DND-41 (cell line): Measurements from ENCODE around the gene ST6GALNAC5.

ENCODE experiments used
- ATAC-seq: fragments of 200-7000 bp; cut with Tn5 transposase; 3 replicates; pipeline ENCODE4 v1.9.1; 2021; ENCODE audit warnings: low read depth; ENCODE audit not compliant: insufficient read depth
- DNase-seq: peaks from one replicate; pipeline ENCODE4 v3.0.0-alpha.2; 2020
- H2AFZ ChIP-seq: 2 replicates; pipeline ENCODE4 v1.6.0; 2012; ENCODE audit warnings: low read depth, low read length
- H3K27ac ChIP-seq: 2 replicates; pipeline ENCODE4 v1.5.1; 2012; ENCODE audit warnings: low read length, inconsistent platforms
- H3K27me3 ChIP-seq: fragments of 200-600 bp; sonication (generic); 2 replicates; pipeline ENCODE4 v1.6.0; 2012; ENCODE audit warnings: low read length, mild to moderate bottlenecking, inconsistent platforms; ENCODE audit not compliant: insufficient read depth, poor library complexity
- H3K36me3 ChIP-seq: 2 replicates; pipeline ENCODE4 v1.5.1; 2012; ENCODE audit warnings: low read length, inconsistent platforms; ENCODE audit not compliant: insufficient read depth
- H3K4me1 ChIP-seq: 2 replicates; pipeline ENCODE4 v1.5.1; 2012; ENCODE audit warnings: mild to moderate bottlenecking, low read length; ENCODE audit not compliant: insufficient read depth
- H3K4me2 ChIP-seq: 2 replicates; pipeline ENCODE4 v1.6.0; 2012; ENCODE audit warnings: mild to moderate bottlenecking, moderate library complexity, low read length, inconsistent platforms; ENCODE audit not compliant: insufficient read depth
- H3K4me3 ChIP-seq, 2 experiments: fragments of 200-600 bp in 1 of 2; shearing (Covaris generic) in 1 of 2; 2 replicates each; pipeline ENCODE4 v1.5.1; 2012 to 2016; ENCODE audit warnings: inconsistent platforms in 2 of 2, low read length in 2 of 2, mild to moderate bottlenecking in 2 of 2, low read depth in 1 of 2, moderate library complexity in 1 of 2
- H3K79me2 ChIP-seq: 2 replicates; pipeline ENCODE4 v1.6.0; 2012; ENCODE audit warnings: low read length, inconsistent platforms; ENCODE audit not compliant: insufficient read depth
- H3K9ac ChIP-seq: 2 replicates; pipeline ENCODE4 v1.6.0; 2012; ENCODE audit warnings: low read depth, mild to moderate bottlenecking, inconsistent platforms, low read length, moderate library complexity
- H3K9me3 ChIP-seq: 2 replicates; pipeline ENCODE4 v1.5.1; 2012; ENCODE audit warnings: low read length, moderate library complexity, mild to moderate bottlenecking, inconsistent platforms; ENCODE audit not compliant: insufficient read depth, severe bottlenecking
- H4K20me1 ChIP-seq: 2 replicates; pipeline ENCODE4 v1.6.0; 2012; ENCODE audit warnings: low read length; ENCODE audit not compliant: insufficient read depth
- CTCF ChIP-seq: IDR thresholded peaks from 2 replicates; pipeline ENCODE4 v1.5.1; 2012; ENCODE audit warnings: borderline replicate concordance, low read length, moderate library complexity, mild to moderate bottlenecking; ENCODE audit not compliant: poor library complexity, severe bottlenecking; ENCODE audit errors: extremely low read depth
- EZH2 ChIP-seq: IDR thresholded peaks from 3 replicates; pipeline ENCODE4 v1.6.1; 2012; ENCODE audit warnings: borderline replicate concordance, low read depth, mild to moderate bottlenecking, moderate library complexity, low read length, inconsistent platforms; ENCODE audit not compliant: severe bottlenecking

The ST6GALNAC5 gene

DNA sequence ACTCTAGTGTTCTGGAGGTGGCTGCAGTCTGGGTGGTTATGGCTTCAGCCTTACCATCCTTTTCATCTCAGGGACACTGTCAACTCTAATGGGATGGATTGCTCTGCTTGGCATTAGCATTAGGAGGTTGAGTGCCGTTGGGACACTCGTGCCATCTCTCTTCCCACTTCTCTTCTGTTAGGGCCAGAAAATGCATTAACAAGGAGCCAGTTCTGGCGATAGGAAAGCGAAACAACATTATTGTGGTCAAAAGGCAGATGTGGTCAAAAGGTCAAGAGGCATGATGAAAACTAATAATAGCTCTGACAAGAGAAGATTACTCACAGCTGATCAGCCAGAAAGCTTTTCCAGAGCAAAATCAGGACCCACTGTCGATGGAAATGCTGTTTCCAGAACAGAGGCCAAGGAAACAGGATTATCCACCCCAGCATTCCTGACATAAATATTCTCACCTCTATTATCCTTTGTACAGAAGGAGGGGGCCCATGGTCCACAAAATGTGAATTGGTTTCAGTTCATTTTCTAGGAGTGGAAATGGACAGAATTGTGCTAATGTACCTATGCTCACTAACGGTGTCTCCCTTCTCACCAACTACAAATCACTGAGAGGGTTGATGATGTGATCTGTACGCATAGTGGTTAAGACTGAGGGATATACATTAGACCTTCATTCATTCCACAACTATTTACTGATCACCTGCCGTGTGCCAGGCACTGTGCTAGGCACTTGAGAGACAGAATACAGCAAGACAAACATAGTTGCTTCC, 72.0 kb downstream of the ST6GALNAC5 start:
- Histone ChIP-seq H3K9ac (no peak overlapping the region), H3K79me2 (no peaks in the 10 kb centered on the region), H3K4me3 (no peak overlapping the region), H3K4me1 (no peaks in the 10 kb centered on the region), H2AFZ (no peak overlapping the region), H3K4me2 (no peak overlapping the region), H3K9me3 (no peaks in the 10 kb centered on the region), H4K20me1 (no peaks in the 10 kb centered on the region), H3K27ac (no peak overlapping the region), H3K36me3 (no peaks in the 10 kb centered on the region), H3K27me3 (peaks cover 3% of the 10 kb centered on the region)
- no peak for TF ChIP-seq CTCF
- TF ChIP-seq EZH2: no peak
- ATAC-seq (no peak), DNase-seq (no peak)

GRCh38 chr1:76939817-76940216, 72.5 kb downstream of the ST6GALNAC5 start:
- no peak overlapping the region for H3K4me2 ChIP-seq

GRCh38 chr1:76940571-76941335, 73.5 kb downstream of the ST6GALNAC5 start:
- Histone ChIP-seq H3K36me3 (no peaks in the 10 kb centered on the region), H4K20me1 (no peaks in the 10 kb centered on the region), H3K27me3 (peaks cover 3% of the 10 kb centered on the region), H3K4me3 (no peak overlapping the region), H3K9ac (no peak overlapping the region), H3K4me2 (no peak overlapping the region), H2AFZ (no peak overlapping the region), H3K9me3 (no peaks in the 10 kb centered on the region), H3K4me1 (no peaks in the 10 kb centered on the region), H3K27ac (no peak overlapping the region), H3K79me2 (no peaks in the 10 kb centered on the region)
- DNase-seq: no peak
- TF ChIP-seq EZH2: no peak
- TF ChIP-seq CTCF: no peak
- ATAC-seq: no peak

More at GRCh38 chr1:76939817-76940216, 72.5 kb downstream of the ST6GALNAC5 start:
- no peak for ATAC-seq
- Histone ChIP-seq H3K79me2 (no peaks in the 10 kb centered on the region), H3K4me1 (no peaks in the 10 kb centered on the region), H3K36me3 (no peaks in the 10 kb centered on the region), H3K9ac (no peak overlapping the region), H2AFZ (no peak overlapping the region), H3K27ac (no peak overlapping the region), H3K27me3 (peaks cover 3% of the 10 kb centered on the region), H4K20me1 (no peaks in the 10 kb centered on the region), H3K4me3 (no peak overlapping the region), H3K9me3 (no peaks in the 10 kb centered on the region)
- DNase-seq: no peak
- TF ChIP-seq EZH2 (no peak), CTCF (no peak)
